Hematopoietic multipotent progenitor cell treated with erythropoietin and hydrocortisone succinate and interleukin-3 and kit ligand, for 15 days (in vitro differentiated cells): Measurements from ENCODE around the gene PDLIM3.
"Not testable (repeated sequence)": the region's sequence is repeated elsewhere in the genome, so short reads cannot be mapped to it uniquely, and the experiment has no call there.

Experiments
- DNase-seq: peaks from one replicate; pipeline ENCODE4 v3.0.0-alpha.2; 2015; ENCODE audit warnings: low spot score

The PDLIM3 gene

DNA sequence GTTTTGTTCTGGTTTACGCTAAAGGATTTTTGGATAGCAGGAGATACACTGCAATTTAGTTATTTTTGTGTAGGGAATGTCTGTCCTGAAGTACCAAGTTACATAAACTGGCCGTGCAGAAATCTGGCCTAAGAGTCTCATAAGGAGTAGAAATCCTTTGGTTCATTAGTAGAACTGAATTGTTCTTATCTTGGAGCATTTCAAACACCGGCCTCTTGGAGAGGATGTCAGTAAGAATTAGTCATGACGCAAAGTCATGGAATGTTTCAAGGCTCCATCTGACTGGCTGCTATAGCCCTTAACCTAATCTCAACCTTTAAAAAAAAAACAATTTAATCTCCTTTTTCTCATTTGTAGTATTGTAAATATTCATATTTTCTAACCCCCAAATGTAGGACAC is 15.2 kb downstream of the PDLIM3 start:
- no peak for DNase-seq

DNA sequence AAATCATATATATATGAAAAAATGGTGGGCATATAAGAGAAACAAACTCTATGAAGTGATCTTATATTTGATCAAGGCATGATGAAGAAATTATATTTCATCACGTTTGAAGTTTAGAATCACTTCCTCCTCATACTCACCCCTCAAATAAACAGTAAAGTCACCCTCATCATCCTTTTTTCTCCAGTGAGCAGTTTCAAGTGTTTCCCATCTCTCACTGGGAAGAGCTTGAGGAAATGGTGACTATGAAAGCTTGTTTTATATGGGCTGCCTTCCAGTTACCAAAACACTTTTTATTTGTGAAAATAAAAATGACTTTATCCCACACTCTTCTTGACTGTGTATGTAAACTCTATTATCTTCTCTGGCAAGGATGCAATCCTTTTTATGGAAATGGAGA is 16.8 kb downstream of the PDLIM3 start:
- no peak for DNase-seq

GRCh38 chr4:185518069-185518468 is 17.2 kb downstream of the PDLIM3 start:
- DNase-seq = no peak

- no peak for DNase-seq
Observed at GRCh38 chr4:185515248-185515647, 20.1 kb downstream of the PDLIM3 start.

- DNase-seq = no peak
Observed at GRCh38 chr4:185514182-185514697, 21.1 kb downstream of the PDLIM3 start.

- no peak for DNase-seq
Observed at GRCh38 chr4:185513489-185514181, 21.7 kb downstream of the PDLIM3 start.

DNA sequence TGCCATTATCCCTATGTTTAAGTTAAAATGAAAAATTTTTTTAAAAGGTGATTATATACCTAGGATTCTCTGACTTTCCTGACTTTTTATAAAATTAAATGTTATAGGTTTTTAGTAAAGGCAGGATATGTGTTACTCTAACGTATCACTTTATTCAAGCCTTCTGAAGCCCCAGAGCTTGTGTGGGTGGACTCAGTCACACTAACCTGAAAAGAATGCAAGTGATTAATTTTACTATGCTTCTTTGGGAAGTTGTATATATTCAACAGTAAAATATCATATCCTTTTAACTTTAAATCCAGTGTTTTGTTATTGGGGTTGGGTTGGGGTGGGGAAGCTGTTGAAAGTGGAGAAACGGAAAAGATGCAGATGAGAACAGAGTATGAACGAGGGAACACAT is 22.8 kb downstream of the PDLIM3 start:
- no peak for DNase-seq

- DNase-seq = not testable (repeated sequence)
Observed at GRCh38 chr4:185511243-185511642, 24.1 kb downstream of the PDLIM3 start.

GRCh38 chr4:185510806-185511205 is 24.5 kb downstream of the PDLIM3 start:
- DNase-seq = no peak

GRCh38 chr4:185508181-185508580 is 27.1 kb downstream of the PDLIM3 start:
- DNase-seq = no peak

GRCh38 chr4:185506422-185506821 is 28.9 kb downstream of the PDLIM3 start:
- DNase-seq = no peak

DNA sequence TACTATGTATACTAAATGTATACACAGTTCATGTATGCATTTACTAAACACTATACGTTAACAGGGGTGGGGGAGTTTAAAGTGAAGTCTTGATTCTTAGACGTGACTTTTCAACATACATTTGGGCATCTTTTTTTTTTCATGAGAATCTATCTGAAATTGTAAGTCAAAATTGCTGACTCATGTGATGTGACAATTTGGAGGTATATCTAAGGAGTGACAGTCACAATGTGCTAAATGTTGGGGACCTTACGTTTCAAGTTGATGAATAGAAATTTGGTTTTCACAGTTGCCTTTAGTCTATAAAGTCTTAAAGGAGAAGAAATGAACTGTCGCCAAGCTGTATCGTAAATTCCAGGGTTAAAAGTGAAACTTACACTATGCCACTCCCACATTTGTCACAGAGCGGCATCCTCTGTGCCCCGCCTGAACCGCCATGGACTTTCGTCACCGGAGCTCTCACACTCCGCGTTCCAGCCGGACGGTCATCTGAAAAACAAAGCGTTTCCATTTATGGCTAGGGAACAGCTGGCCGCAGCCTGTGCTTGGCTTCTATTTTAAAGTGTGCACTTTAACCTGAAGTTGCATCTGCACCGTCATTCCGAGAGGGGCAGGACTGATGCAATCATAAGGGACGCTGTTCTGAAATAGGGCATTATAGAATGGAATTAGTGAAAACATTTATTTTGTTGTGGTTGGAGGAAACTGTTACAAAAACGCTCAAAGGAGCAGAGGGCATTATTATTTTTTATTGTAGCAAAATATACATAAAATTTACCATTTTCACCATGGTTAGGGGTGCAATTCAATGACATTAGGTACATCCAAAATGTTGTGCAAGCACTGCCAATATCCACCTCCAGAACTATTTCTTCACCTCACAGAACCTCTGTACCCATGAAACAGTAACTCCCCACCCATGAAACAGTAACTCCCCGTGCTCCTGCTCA is 30.9 kb downstream of the PDLIM3 start:
- no peak for DNase-seq

DNA sequence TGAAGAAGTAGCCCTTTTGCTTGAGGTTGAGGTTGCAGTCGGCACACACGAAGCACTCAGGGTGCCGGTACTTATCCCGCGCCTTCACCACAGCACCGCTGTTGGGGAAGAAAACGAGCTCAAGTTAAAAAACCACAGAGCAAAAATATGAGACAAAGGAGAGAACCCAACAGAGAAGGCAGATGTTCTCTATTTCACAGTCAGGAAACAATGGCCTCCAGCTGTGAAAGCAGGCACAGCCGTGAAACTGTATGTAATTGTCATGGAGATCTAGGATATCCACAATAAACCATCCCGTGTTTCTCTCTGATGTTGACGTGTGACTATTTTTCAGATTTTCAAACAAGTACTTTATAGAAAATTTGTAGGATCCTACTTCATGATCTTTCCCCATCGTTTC is 32.9 kb downstream of the PDLIM3 start:
- DNase-seq = no peak

- DNase-seq = no peak
Observed at GRCh38 chr4:185500576-185500975, 34.7 kb downstream of the PDLIM3 start.

GRCh38 chr4:185500035-185500434 is 35.3 kb downstream of the PDLIM3 start:
- DNase-seq = no peak

DNA sequence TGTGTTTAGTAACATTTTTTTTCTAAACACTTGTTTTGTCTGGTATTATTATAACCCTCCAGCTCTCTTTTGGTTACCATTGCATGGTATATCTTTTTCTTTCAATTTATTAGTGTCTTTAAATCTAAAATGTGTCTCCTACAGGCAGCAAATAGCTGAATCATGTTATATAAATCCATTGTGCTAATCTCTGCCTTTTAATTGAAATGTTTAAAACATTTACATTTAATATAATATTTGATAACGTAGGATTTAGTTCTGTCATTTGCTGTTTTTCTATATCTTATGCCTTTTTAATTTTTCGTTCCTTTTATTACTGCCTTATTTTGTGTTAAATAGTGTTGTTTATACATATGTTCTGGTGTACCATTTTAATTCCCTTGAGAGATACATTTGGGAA is 46.7 kb downstream of the PDLIM3 start:
- DNase-seq = no peak

GRCh38 chr4:185481401-185481800 is 53.9 kb downstream of the PDLIM3 start:
- DNase-seq = no peak

- no peak for DNase-seq
Observed at GRCh38 chr4:185480016-185480732, 55.1 kb downstream of the PDLIM3 start.

DNA sequence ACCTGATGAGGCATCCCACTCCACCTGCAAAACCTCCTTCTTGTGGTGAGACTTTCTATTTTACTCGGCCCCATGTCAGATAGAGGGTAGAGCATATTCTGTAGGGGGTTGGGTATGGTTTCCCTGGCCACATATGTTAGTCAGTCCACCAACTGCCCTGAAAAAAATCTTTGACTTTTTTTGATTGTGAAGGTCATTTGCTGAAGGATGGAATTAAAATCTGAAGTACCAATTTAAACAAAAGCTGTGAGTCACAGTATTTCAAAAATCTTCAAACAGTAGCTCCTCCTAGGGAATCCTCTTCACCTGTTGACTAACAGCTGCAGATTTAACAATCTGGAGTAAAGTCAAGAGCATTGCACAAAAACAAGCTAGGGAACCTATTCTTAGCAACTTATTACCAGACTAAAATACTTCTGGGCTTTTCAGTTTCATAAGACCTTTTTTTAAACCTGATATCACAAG is 55.8 kb downstream of the PDLIM3 start:
- no peak for DNase-seq

DNA sequence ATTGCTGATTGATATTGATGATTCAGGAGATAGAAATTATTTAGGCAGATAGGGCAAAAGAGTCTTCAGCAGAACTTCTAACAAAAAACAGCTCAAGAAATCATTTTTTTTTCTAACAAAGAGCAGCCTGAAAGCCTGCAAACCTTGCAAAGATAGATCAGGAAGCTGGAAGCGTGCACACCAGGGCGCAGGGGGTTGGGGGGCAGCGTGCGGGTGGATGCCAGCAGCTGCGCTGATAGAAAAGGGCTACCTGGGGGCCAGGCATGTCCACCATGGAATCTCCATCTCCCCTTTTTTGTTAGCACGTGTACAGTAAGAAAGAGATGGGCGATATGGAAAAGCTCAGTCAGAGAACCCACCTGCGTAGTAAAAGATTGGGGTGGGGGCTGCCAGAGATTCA is 62.1 kb downstream of the PDLIM3 start:
- DNase-seq = no peak

DNA sequence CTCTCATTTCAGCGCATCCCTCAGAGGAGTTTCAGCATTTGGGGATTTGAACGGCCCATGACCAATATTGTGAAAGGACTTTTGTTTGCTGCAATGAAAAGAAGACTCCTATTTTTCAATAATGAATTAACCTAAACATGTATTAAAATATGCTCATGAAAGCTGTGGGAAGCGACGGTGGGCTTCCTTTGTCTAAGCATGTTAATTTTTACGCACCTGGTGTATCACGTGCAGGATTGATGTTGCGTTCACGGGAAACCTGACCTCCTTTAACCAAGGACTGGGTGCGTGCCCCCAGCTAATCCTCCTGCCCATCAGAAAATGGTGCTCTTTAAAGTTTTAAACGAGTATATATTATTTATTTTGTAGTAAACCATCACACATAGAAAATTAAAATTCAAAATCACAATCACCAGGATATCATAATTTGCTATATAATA is 63.2 kb downstream of the PDLIM3 start:
- no peak for DNase-seq
